ENCODE measurements around the gene PABPN1. TPM values are rescaled to one million over a fixed set of nuclear protein-coding genes. Genes with fewer than 3 reads are reported as not detected.

Gene PABPN1
- total and polyA plus RNA-seq, 9 of the 15 experiments (the other 6 are each of a cell fraction or from before 2014, with no cell fraction given), result 32.6 to 388 (median 178) TPM

GRCh38 chr14:23294734-23295561, 26.3 kb upstream of the PABPN1 start (continued):
- no peak for TF ChIP-seq YBX1 (IDR thresholded peaks at IDR 0.05)
- no peak for TF ChIP-seq GTF2A2 (tag; IDR thresholded peaks at IDR 0.05)
- TF ChIP-seq ESRRB (CRISPR knock-in tag; IDR thresholded peaks at IDR 0.05; ENCODE audit: borderline replicate concordance), result no peak
- no peak for TF ChIP-seq RNF219 (CRISPR knock-in tag; IDR thresholded peaks at IDR 0.05)
- TF ChIP-seq, protein P1, sequence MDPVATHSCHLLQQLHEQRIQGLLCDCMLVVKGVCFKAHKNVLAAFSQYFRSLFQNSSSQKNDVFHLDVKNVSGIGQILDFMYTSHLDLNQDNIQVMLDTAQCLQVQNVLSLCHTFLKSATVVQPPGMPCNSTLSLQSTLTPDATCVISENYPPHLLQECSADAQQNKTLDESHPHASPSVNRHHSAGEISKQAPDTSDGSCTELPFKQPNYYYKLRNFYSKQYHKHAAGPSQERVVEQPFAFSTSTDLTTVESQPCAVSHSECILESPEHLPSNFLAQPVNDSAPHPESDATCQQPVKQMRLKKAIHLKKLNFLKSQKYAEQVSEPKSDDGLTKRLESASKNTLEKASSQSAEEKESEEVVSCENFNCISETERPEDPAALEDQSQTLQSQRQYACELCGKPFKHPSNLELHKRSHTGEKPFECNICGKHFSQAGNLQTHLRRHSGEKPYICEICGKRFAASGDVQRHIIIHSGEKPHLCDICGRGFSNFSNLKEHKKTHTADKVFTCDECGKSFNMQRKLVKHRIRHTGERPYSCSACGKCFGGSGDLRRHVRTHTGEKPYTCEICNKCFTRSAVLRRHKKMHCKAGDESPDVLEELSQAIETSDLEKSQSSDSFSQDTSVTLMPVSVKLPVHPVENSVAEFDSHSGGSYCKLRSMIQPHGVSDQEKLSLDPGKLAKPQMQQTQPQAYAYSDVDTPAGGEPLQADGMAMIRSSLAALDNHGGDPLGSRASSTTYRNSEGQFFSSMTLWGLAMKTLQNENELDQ (CRISPR knock-in tag; IDR thresholded peaks at IDR 0.05; ENCODE audit: borderline replicate concordance), result no peak
- TF ChIP-seq SMARCB1 (IDR thresholded peaks at IDR 0.05; ENCODE audit: insufficient read length, low read depth), result no peak
- peak; percentile 73; the same call in 1 of the 2 replicates for TF ChIP-seq GATAD2A (IDR thresholded peaks at IDR 0.05)

Measured in K562 (cell line).